Ishikawa (cell line): ENCODE data around the gene TAS1R1.

Experiments used
- CEBPB ChIP-seq: IDR thresholded peaks from 2 replicates; pipeline ENCODE4 v1.6.1; 2012
- EGR1 ChIP-seq: IDR thresholded peaks from 2 replicates; pipeline ENCODE4 v1.6.1; 2012
- EP300 ChIP-seq: IDR thresholded peaks from 2 replicates; pipeline ENCODE4 v1.6.1; 2012; ENCODE audit warnings: borderline replicate concordance
- FOXM1 ChIP-seq: IDR thresholded peaks from 2 replicates; pipeline ENCODE4 v1.6.1; 2012; ENCODE audit warnings: low read depth, borderline replicate concordance
- MAX ChIP-seq: IDR thresholded peaks from 2 replicates; pipeline ENCODE4 v1.6.1; 2012
- RAD21 ChIP-seq: IDR thresholded peaks from 2 replicates; pipeline ENCODE4 v1.6.1; 2012; ENCODE audit warnings: low read depth
- TAF1 ChIP-seq: IDR thresholded peaks from 2 replicates; pipeline ENCODE4 v1.6.1; 2012; ENCODE audit warnings: low read depth, mild to moderate bottlenecking
- TCF12 ChIP-seq: IDR thresholded peaks from 2 replicates; pipeline ENCODE4 v1.6.1; 2012; ENCODE audit warnings: low read depth
- TEAD4 ChIP-seq: IDR thresholded peaks from 2 replicates; pipeline ENCODE4 v1.6.1; 2012
- USF1 ChIP-seq: IDR thresholded peaks from 2 replicates; pipeline ENCODE4 v1.6.1; 2012
- YY1 ChIP-seq: IDR thresholded peaks from 2 replicates; pipeline ENCODE4 v1.6.1; 2012; ENCODE audit warnings: low read depth
- TF ChIP-seq, protein P1 (sequence below): IDR thresholded peaks from 2 replicates; pipeline ENCODE4 v1.6.1; 2012; ENCODE audit warnings: low read depth, mild to moderate bottlenecking

DNA sequence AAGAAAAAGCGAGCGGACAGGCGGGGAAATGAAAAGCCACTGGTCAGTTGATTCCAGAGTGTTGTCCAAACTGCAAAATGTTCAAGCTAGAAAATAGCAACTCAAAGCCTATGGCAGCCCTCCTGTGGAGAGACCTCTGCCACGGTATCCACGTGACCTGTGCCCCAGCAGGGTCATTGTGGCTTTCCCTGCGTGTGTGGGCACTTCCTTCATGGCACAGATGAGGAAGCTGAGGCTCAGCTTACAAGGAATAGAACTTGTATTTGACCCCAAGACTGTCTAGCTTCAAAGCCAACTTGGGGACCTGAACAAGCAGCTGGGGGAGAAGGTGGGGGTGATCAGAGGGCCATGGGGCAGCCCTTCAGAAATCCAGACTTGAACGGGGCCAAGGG is 48.1 kb upstream of the TAS1R1 start:
- TF ChIP-seq TCF12 (no peak), CEBPB (no peak), EP300 (no peak), EGR1 (no peak), RAD21 (no peak), TAF1 (no peak), USF1 (no peak), TEAD4 (no peak), YY1 (no peak), FOXM1 (no peak), MAX (no peak)
- TF ChIP-seq, protein P1, sequence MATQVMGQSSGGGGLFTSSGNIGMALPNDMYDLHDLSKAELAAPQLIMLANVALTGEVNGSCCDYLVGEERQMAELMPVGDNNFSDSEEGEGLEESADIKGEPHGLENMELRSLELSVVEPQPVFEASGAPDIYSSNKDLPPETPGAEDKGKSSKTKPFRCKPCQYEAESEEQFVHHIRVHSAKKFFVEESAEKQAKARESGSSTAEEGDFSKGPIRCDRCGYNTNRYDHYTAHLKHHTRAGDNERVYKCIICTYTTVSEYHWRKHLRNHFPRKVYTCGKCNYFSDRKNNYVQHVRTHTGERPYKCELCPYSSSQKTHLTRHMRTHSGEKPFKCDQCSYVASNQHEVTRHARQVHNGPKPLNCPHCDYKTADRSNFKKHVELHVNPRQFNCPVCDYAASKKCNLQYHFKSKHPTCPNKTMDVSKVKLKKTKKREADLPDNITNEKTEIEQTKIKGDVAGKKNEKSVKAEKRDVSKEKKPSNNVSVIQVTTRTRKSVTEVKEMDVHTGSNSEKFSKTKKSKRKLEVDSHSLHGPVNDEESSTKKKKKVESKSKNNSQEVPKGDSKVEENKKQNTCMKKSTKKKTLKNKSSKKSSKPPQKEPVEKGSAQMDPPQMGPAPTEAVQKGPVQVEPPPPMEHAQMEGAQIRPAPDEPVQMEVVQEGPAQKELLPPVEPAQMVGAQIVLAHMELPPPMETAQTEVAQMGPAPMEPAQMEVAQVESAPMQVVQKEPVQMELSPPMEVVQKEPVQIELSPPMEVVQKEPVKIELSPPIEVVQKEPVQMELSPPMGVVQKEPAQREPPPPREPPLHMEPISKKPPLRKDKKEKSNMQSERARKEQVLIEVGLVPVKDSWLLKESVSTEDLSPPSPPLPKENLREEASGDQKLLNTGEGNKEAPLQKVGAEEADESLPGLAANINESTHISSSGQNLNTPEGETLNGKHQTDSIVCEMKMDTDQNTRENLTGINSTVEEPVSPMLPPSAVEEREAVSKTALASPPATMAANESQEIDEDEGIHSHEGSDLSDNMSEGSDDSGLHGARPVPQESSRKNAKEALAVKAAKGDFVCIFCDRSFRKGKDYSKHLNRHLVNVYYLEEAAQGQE, result no peak
